Measurements from ENCODE around the gene PPP2R3C. TPM values are rescaled to one million over a fixed set of nuclear protein-coding genes. Genes with fewer than 3 reads are reported as not detected.

The PPP2R3C gene
- total and polyA plus RNA-seq, 2 of the 13 experiments (the other 11 are each of a cell fraction or from before 2014, with no cell fraction given), result 63.4 to 102 TPM

GRCh38 chr14:35122696-35123387 lies 1.1 kb upstream of the PPP2R3C start (continued):
- peak; percentile 95; the same call in 1 of the 2 replicates for TF ChIP-seq ZNF776 (CRISPR knock-in tag; IDR thresholded peaks at IDR 0.05)
- 0 out of 2 replicates have a peak, but pooled peaks have one; percentile 5 for TF ChIP-seq ZBTB21 (CRISPR knock-in tag; IDR thresholded peaks at IDR 0.05)
- 0 out of 2 replicates have a peak, but pooled peaks have one; percentile 46 for TF ChIP-seq SSRP1 (CRISPR knock-in tag; IDR thresholded peaks at IDR 0.05)
- TF ChIP-seq ZBTB37 (CRISPR knock-in tag; IDR thresholded peaks at IDR 0.05), result no peak
- TF ChIP-seq ZSCAN31 (CRISPR knock-in tag; IDR thresholded peaks at IDR 0.05; ENCODE audit: low read depth), result peak; percentile 71; the same call in 1 of the 2 replicates
- TF ChIP-seq SP1 (IDR thresholded peaks at IDR 0.05), result no peak
- TF ChIP-seq SP1 (CRISPR knock-in tag; IDR thresholded peaks at IDR 0.05), result peak; percentile 43
- peak; percentile 21; the same call in 1 of the 2 replicates for TF ChIP-seq HNF1B (CRISPR knock-in tag; IDR thresholded peaks at IDR 0.05)
- no peak for TF ChIP-seq CENPT (CRISPR knock-in tag; IDR thresholded peaks at IDR 0.05; ENCODE audit: low read depth)
- TF ChIP-seq ARID5B (CRISPR knock-in tag; IDR thresholded peaks at IDR 0.05), result no peak
- peak; percentile 88; the same call in 1 of the 2 replicates for TF ChIP-seq ZNF235 (CRISPR knock-in tag; IDR thresholded peaks at IDR 0.05; ENCODE audit: borderline replicate concordance)
- TF ChIP-seq EED (CRISPR knock-in tag; IDR thresholded peaks at IDR 0.05), result no peak; the same call in 1 of the 2 replicates
- no peak; the same call in 1 of the 2 replicates for TF ChIP-seq ZNF367 (CRISPR knock-in tag; IDR thresholded peaks at IDR 0.05; ENCODE audit: borderline replicate concordance)
- TF ChIP-seq ZNF674 (CRISPR knock-in tag; IDR thresholded peaks at IDR 0.05; ENCODE audit: low read depth), result 0 out of 2 replicates have a peak, but pooled peaks have one; percentile 76
- peak; percentile 91; the same call in 1 of the 2 replicates for TF ChIP-seq ZNF724P (CRISPR knock-in tag; IDR thresholded peaks at IDR 0.05; ENCODE audit: borderline replicate concordance)
- no peak for TF ChIP-seq MEF2D (CRISPR knock-in tag; IDR thresholded peaks at IDR 0.05)
- 0 out of 2 replicates have a peak, but pooled peaks have one; percentile 9 for TF ChIP-seq GTF2F1 (IDR thresholded peaks at IDR 0.05; ENCODE audit: low read length)
- no peak for TF ChIP-seq KDM1A (CRISPR knock-in tag; IDR thresholded peaks at IDR 0.05)
- TF ChIP-seq ZNF607 (CRISPR knock-in tag; IDR thresholded peaks at IDR 0.05; ENCODE audit: borderline replicate concordance), result no peak
- TF ChIP-seq ELF1 (CRISPR knock-in tag; IDR thresholded peaks at IDR 0.05), result no peak
- 0 out of 2 replicates have a peak, but pooled peaks have one; percentile 1 for TF ChIP-seq DRAP1 (CRISPR knock-in tag; IDR thresholded peaks at IDR 0.05)
- 0 out of 2 replicates have a peak, but pooled peaks have one; percentile 28 for TF ChIP-seq ZBTB25 (CRISPR knock-in tag; IDR thresholded peaks at IDR 0.05)
